Trophoblast cell (in vitro differentiated cells and primary cell): ENCODE data around the gene CHST6.

ENCODE experiments used
- DNase-seq, 2 donors: peaks; one replicate each; pipeline ENCODE4 v3.0.0-alpha.2; 2016
- H2AFZ ChIP-seq: 2 replicates; pipeline ENCODE4 v1.6.1; 2013; ENCODE audit warnings: low read length, moderate library complexity, mild to moderate bottlenecking; ENCODE audit not compliant: insufficient read depth, poor library complexity
- H2AK5ac ChIP-seq: 2 replicates; pipeline ENCODE4 v1.6.1; 2013; ENCODE audit warnings: mild to moderate bottlenecking, low read length
- H2BK120ac ChIP-seq: 2 replicates; pipeline ENCODE4 v1.6.1; 2013; ENCODE audit warnings: low read length, mild to moderate bottlenecking, moderate library complexity; ENCODE audit not compliant: insufficient read depth, poor library complexity
- H2BK12ac ChIP-seq: 2 replicates; pipeline ENCODE4 v1.6.1; 2013; ENCODE audit warnings: mild to moderate bottlenecking, low read length, moderate library complexity
- H2BK5ac ChIP-seq: 2 replicates; pipeline ENCODE4 v1.6.1; 2013; ENCODE audit warnings: low read length, low read depth, moderate library complexity, mild to moderate bottlenecking; ENCODE audit not compliant: poor library complexity
- H3K14ac ChIP-seq: 2 replicates; pipeline ENCODE4 v1.6.1; 2013; ENCODE audit warnings: mild to moderate bottlenecking, low read length
- H3K18ac ChIP-seq: 2 replicates; pipeline ENCODE4 v1.6.1; 2013; ENCODE audit warnings: mild to moderate bottlenecking, low read length
- H3K23ac ChIP-seq: 2 replicates; pipeline ENCODE4 v1.6.1; 2013; ENCODE audit warnings: low read length
- H3K27ac ChIP-seq: 2 replicates; pipeline ENCODE4 v1.5.1; 2013; ENCODE audit warnings: low read depth, mild to moderate bottlenecking, inconsistent platforms, low read length, moderate library complexity
- H3K27me3 ChIP-seq: 2 replicates; pipeline ENCODE4 v1.6.1; 2013; ENCODE audit warnings: inconsistent platforms, mild to moderate bottlenecking, low read length, moderate library complexity; ENCODE audit not compliant: insufficient read depth
- H3K36me3 ChIP-seq, 2 experiments: 1 replicate in 1 of 2; 2 replicates in 1 of 2; pipeline ENCODE4 v1.6.1; 2013; ENCODE audit warnings: low read length in 2 of 2, mild to moderate bottlenecking in 2 of 2, moderate library complexity in 1 of 2; ENCODE audit not compliant: insufficient read depth in 2 of 2, control insufficient read depth in 1 of 2
- H3K4ac ChIP-seq: 2 replicates; pipeline ENCODE4 v1.6.1; 2013; ENCODE audit warnings: low read depth, mild to moderate bottlenecking, low read length, moderate library complexity
- H3K4me1 ChIP-seq, 2 experiments: 1 replicate in 1 of 2; 2 replicates in 1 of 2; pipeline ENCODE4 v1.6.1; 2013; ENCODE audit warnings: low read length in 2 of 2, mild to moderate bottlenecking in 2 of 2, moderate library complexity in 1 of 2; ENCODE audit not compliant: insufficient read depth in 2 of 2, control insufficient read depth in 1 of 2
- H3K4me2 ChIP-seq: 2 replicates; pipeline ENCODE4 v1.6.1; 2013; ENCODE audit warnings: inconsistent platforms, mild to moderate bottlenecking, low read length, moderate library complexity
- H3K4me3 ChIP-seq: 2 replicates; pipeline ENCODE4 v1.5.1; 2013; ENCODE audit warnings: mild to moderate bottlenecking, low read depth, low read length, inconsistent platforms
- H3K79me1 ChIP-seq: one replicate; pipeline ENCODE4 v1.6.1; 2013; ENCODE audit warnings: low read length
- H3K79me2 ChIP-seq: 2 replicates; pipeline ENCODE4 v1.6.1; 2013; ENCODE audit warnings: low read length, mild to moderate bottlenecking; ENCODE audit not compliant: control insufficient read depth, insufficient read depth, poor library complexity
- H3K9ac ChIP-seq: 2 replicates; pipeline ENCODE4 v1.6.1; 2013; ENCODE audit warnings: mild to moderate bottlenecking, low read length
- H3K9me3 ChIP-seq: 2 replicates; pipeline ENCODE4 v1.6.1; 2013; ENCODE audit warnings: low read depth, mild to moderate bottlenecking, control low read depth, inconsistent platforms, low read length; ENCODE audit not compliant: insufficient read depth
- H4K12ac ChIP-seq: 2 replicates; pipeline ENCODE4 v1.6.1; 2013; ENCODE audit warnings: low read depth, mild to moderate bottlenecking, low read length, moderate library complexity
- H4K8ac ChIP-seq: 2 replicates; pipeline ENCODE4 v1.6.1; 2013; ENCODE audit warnings: low read depth, mild to moderate bottlenecking, low read length, moderate library complexity
- H4K91ac ChIP-seq: one replicate; pipeline ENCODE4 v1.6.1; 2013; ENCODE audit warnings: low read depth, mild to moderate bottlenecking, low read length, moderate library complexity
- WGBS: extraction: QIAGEN DNeasy Blood & Tissue Kit; methylation state at CpG from one replicate; pipeline ENCODE4 v1.1.7; 2013; ENCODE audit warnings: missing lambda C conversion rate; ENCODE audit not compliant: insufficient read length, insufficient coverage; ENCODE audit errors: extremely low coverage; 5-methylcytosine and 5-hydroxymethylcytosine counted together

CHST6 gene

GRCh38 chr16:75459691-75460090 is 35.5 kb downstream of the CHST6 start:
- Histone ChIP-seq H3K9ac (no peak overlapping the region), H2BK5ac (no peak overlapping the region), H2BK120ac (no peak overlapping the region), H3K36me3 (peaks cover 3 to 4% of the 10 kb centered on the region in 2 experiments), H3K14ac (no peak overlapping the region), H2AFZ (no peak overlapping the region), H3K4me3 (no peak overlapping the region), H3K4ac (peak overlapping the region; percentile 57), H4K12ac (no peak overlapping the region), H3K79me2 (peaks cover 17% of the 10 kb centered on the region), H3K79me1 (peaks cover 6% of the 10 kb centered on the region), H2AK5ac (no peak overlapping the region), H2BK12ac (no peak overlapping the region), H3K18ac (no peak overlapping the region), H3K9me3 (no peaks in the 10 kb centered on the region), H3K23ac (no peak overlapping the region), H4K8ac (no peak overlapping the region), H4K91ac (no peak overlapping the region), H3K27me3 (no peaks in the 10 kb centered on the region), H3K4me1 (peaks cover 0 to 2% of the 10 kb centered on the region in 2 experiments), H3K4me2 (no peak overlapping the region), H3K27ac (no peak overlapping the region)
- no peak for DNase-seq
- no CpG with 5 or more reads among the region's 4 CpGs for WGBS

- Histone ChIP-seq H3K27ac (no peak overlapping the region), H4K8ac (no peak overlapping the region), H3K9me3 (no peaks in the 10 kb centered on the region), H3K4ac (no peak overlapping the region), H3K79me1 (no peaks in the 10 kb centered on the region), H3K9ac (no peak overlapping the region), H3K79me2 (peaks cover 9% of the 10 kb centered on the region), H2AK5ac (no peak overlapping the region), H3K18ac (no peak overlapping the region), H4K12ac (no peak overlapping the region), H3K36me3 (peaks cover 3 to 4% of the 10 kb centered on the region in 2 experiments), H3K23ac (no peak overlapping the region), H3K4me3 (no peak overlapping the region), H3K4me1 (peaks cover 0 to 2% of the 10 kb centered on the region in 2 experiments), H3K14ac (no peak overlapping the region), H3K4me2 (no peak overlapping the region), H2BK120ac (no peak overlapping the region), H2AFZ (no peak overlapping the region), H2BK12ac (no peak overlapping the region), H4K91ac (no peak overlapping the region), H3K27me3 (no peaks in the 10 kb centered on the region), H2BK5ac (no peak overlapping the region)
- DNase-seq = no peak
- no CpG with 5 or more reads among the region's 2 CpGs for WGBS
These were observed 36.8 kb downstream of the CHST6 start for GRCh38 chr16:75458439-75458838.

GRCh38 chr16:75458029-75458428 is 37.2 kb downstream of the CHST6 start:
- H3K4me2 ChIP-seq = no peak overlapping the region
- no peak overlapping the region for H2BK120ac ChIP-seq
- no peak overlapping the region for H2BK5ac ChIP-seq
- peaks cover 11% of the 10 kb centered on the region for H3K79me2 ChIP-seq
- H2AK5ac ChIP-seq = no peak overlapping the region
- H4K91ac ChIP-seq = no peak overlapping the region
- no peaks in the 10 kb centered on the region for H3K79me1 ChIP-seq
- H3K27me3 ChIP-seq = no peaks in the 10 kb centered on the region
- H3K9ac ChIP-seq = no peak overlapping the region
- H2AFZ ChIP-seq = no peak overlapping the region
- H3K36me3 ChIP-seq = peaks cover 3 to 4% of the 10 kb centered on the region in 2 experiments
- H3K23ac ChIP-seq = no peak overlapping the region
- H3K4me1 ChIP-seq = peaks cover 0 to 2% of the 10 kb centered on the region in 2 experiments
- H3K4ac ChIP-seq = no peak overlapping the region
- no peak for DNase-seq
- no peak overlapping the region for H4K12ac ChIP-seq
- H3K4me3 ChIP-seq = no peak overlapping the region
- H2BK12ac ChIP-seq = no peak overlapping the region
- WGBS = no CpG with 5 or more reads among the region's 4 CpGs
- no peak overlapping the region for H4K8ac ChIP-seq
- H3K18ac ChIP-seq = no peak overlapping the region
- no peak overlapping the region for H3K14ac ChIP-seq
- H3K9me3 ChIP-seq = no peaks in the 10 kb centered on the region
- H3K27ac ChIP-seq = no peak overlapping the region

- Histone ChIP-seq H2AK5ac (no peak overlapping the region), H3K79me1 (no peaks in the 10 kb centered on the region), H4K91ac (no peak overlapping the region), H2BK120ac (no peak overlapping the region), H3K4me2 (no peak overlapping the region), H3K14ac (no peak overlapping the region), H3K18ac (no peak overlapping the region), H3K79me2 (peaks cover 12% of the 10 kb centered on the region), H3K4me3 (no peak overlapping the region), H3K4me1 (peaks cover 0 to 2% of the 10 kb centered on the region in 2 experiments), H2BK12ac (no peak overlapping the region), H3K9me3 (no peaks in the 10 kb centered on the region), H3K23ac (no peak overlapping the region), H2BK5ac (no peak overlapping the region), H3K36me3 (peaks cover 3 to 4% of the 10 kb centered on the region in 2 experiments), H3K27me3 (no peaks in the 10 kb centered on the region), H3K9ac (no peak overlapping the region), H3K27ac (no peak overlapping the region), H4K8ac (no peak overlapping the region), H4K12ac (no peak overlapping the region), H3K4ac (peak overlapping the region; percentile 8), H2AFZ (no peak overlapping the region)
- DNase-seq = no peak
- no CpG with 5 or more reads among the region's 5 CpGs for WGBS
These were observed 37.7 kb downstream of the CHST6 start for GRCh38 chr16:75457485-75458021.
